H1 (cell line): Measurements from ENCODE around the gene SLC7A8. TPM values are rescaled to one million over a fixed set of nuclear protein-coding genes. Genes with fewer than 3 reads are reported as not detected.

Experiments
- CTCF ChIA-PET: fragments of 300-600 bp; sonication (Branson Sonifier 250); formaldehyde crosslinking; loops from one replicate; lab custom pipeline; 2021; ENCODE audit not compliant: partially characterized antibody; lab: Charles Lee
- POLR2A ChIA-PET: fragments of 300-600 bp; sonication (Branson Sonifier 250); formaldehyde crosslinking; loops from one replicate; lab custom pipeline; 2021; ENCODE audit warnings: inconsistent platforms; ENCODE audit not compliant: partially characterized antibody; lab: Charles Lee
- DNase-seq, 2 experiments: peaks; one replicate each; pipeline versions ENCODE4 v3.0.0 to v3.0.0-alpha.2; 2010 to 2022; ENCODE audit warnings: low spot score in 2 of 2, low read depth in 1 of 2, mixed read lengths in 1 of 2
- FAIRE-seq: peaks from 2 replicates; lab custom pipeline; 2011; peaks lifted over from hg19 to GRCh38; lab: Jason Lieb, UNC
- H2AFZ ChIP-seq: 2 replicates; pipeline ENCODE4 v1.8.1; 2012; ENCODE audit warnings: low read length, inconsistent platforms
- H2AK5ac ChIP-seq: 2 replicates; pipeline ENCODE4 v1.6.1; 2013; ENCODE audit warnings: low read depth, low read length
- H2BK120ac ChIP-seq: replicated peaks from 2 replicates; pipeline ENCODE3; 2013; ENCODE audit warnings: low read depth, low read length, inconsistent platforms
- H2BK12ac ChIP-seq: 2 replicates; pipeline ENCODE4 v1.6.1; 2013; ENCODE audit warnings: low read depth, low read length
- H2BK15ac ChIP-seq: 2 replicates; pipeline ENCODE4 v1.6.1; 2013; ENCODE audit warnings: low read length
- H2BK20ac ChIP-seq: 2 replicates; pipeline ENCODE4 v1.6.1; 2013; ENCODE audit warnings: low read length
- H2BK5ac ChIP-seq: 2 replicates; pipeline ENCODE4 v1.6.1; 2013; ENCODE audit warnings: low read depth, low read length
- H3K14ac ChIP-seq: 2 replicates; pipeline ENCODE4 v1.6.1; 2013; ENCODE audit warnings: inconsistent platforms; ENCODE audit not compliant: insufficient read length
- H3K18ac ChIP-seq: 2 replicates; pipeline ENCODE4 v1.6.1; 2013; ENCODE audit warnings: low read length; ENCODE audit errors: extremely low read depth
- H3K23ac ChIP-seq: 2 replicates; pipeline ENCODE4 v1.6.1; 2013; ENCODE audit warnings: inconsistent platforms; ENCODE audit not compliant: insufficient read length
- H3K23me2 ChIP-seq: 2 replicates; pipeline ENCODE4 v1.6.1; 2013; ENCODE audit warnings: low read depth, low read length
- H3K27ac ChIP-seq: 2 replicates; pipeline ENCODE4 v1.6.1; 2011; ENCODE audit warnings: low read depth, low read length, inconsistent platforms
- H3K27me3 ChIP-seq, 4 experiments: replicated peaks in 1 of 4; 1 replicate in 1 of 4; 2 replicates in 3 of 4; pipeline versions ENCODE4 v1.6.1 to v1.8.1; 2011 to 2013; ENCODE audit warnings: low read length in 3 of 4, mild to moderate bottlenecking in 3 of 4, inconsistent platforms in 2 of 4, mixed read lengths in 2 of 4, moderate library complexity in 1 of 4; ENCODE audit not compliant: control insufficient read depth in 3 of 4, insufficient read depth in 3 of 4; ENCODE audit errors: extremely low read depth in 1 of 4
- H3K36me3 ChIP-seq, 4 experiments: 2 replicates each; pipeline versions ENCODE4 v1.6.1 to v1.8.1; 2011 to 2013; ENCODE audit warnings: mild to moderate bottlenecking in 4 of 4, low read length in 3 of 4, moderate library complexity in 2 of 4, control low read depth in 1 of 4, inconsistent platforms in 1 of 4; ENCODE audit not compliant: insufficient read depth in 4 of 4, control insufficient read depth in 2 of 4
- H3K4ac ChIP-seq: replicated peaks from 2 replicates; pipeline ENCODE3; 2013; ENCODE audit warnings: low read length, low read depth, mixed read lengths, inconsistent platforms; ENCODE audit not compliant: insufficient read length
- H3K4me1 ChIP-seq, 4 experiments: replicated peaks in 1 of 4; 1 replicate in 1 of 4; 2 replicates in 3 of 4; pipeline versions ENCODE4 v1.6.1 to v1.8.1; 2011 to 2013; ENCODE audit warnings: low read length in 3 of 4, inconsistent platforms in 2 of 4, mixed read lengths in 1 of 4; ENCODE audit not compliant: insufficient read depth in 4 of 4, control insufficient read depth in 3 of 4
- H3K4me2 ChIP-seq, 2 experiments: 2 replicates each; pipeline versions ENCODE4 v1.6.1 to v1.8.1; 2011 to 2013; ENCODE audit warnings: low read depth in 2 of 2, low read length in 2 of 2, control low read depth in 1 of 2, inconsistent platforms in 1 of 2, mild to moderate bottlenecking in 1 of 2; ENCODE audit not compliant: insufficient read depth in 1 of 2
- H3K4me3 ChIP-seq, 4 experiments: fragments of 200-600, 300-600 bp in 1 of 4; sonication (generic), shearing (Covaris generic), sonication (Bioruptor Twin) in 1 of 4; 2 replicates each; pipeline versions ENCODE4 v1.5.1 to v1.8.1; 2011 to 2016; ENCODE audit warnings: low read length in 4 of 4, low read depth in 3 of 4, control low read depth in 2 of 4, inconsistent platforms in 2 of 4, mild to moderate bottlenecking in 2 of 4, mixed read lengths in 1 of 4, moderate library complexity in 1 of 4; ENCODE audit not compliant: insufficient read depth in 2 of 4; ENCODE audit errors: extremely low read depth in 1 of 4
- H3K56ac ChIP-seq: replicated peaks from 2 replicates; pipeline ENCODE3; 2013; ENCODE audit warnings: low read depth, mild to moderate bottlenecking, mixed read lengths, low read length, inconsistent platforms; ENCODE audit not compliant: insufficient read length
- H3K79me1 ChIP-seq: 2 replicates; pipeline ENCODE4 v1.6.1; 2013; ENCODE audit warnings: low read depth, low read length, control low read depth
- H3K79me2 ChIP-seq, 2 experiments: 2 replicates each; pipeline versions ENCODE4 v1.6.1 to v1.8.1; 2012 to 2013; ENCODE audit warnings: low read length in 2 of 2, mild to moderate bottlenecking in 2 of 2, inconsistent platforms in 1 of 2; ENCODE audit not compliant: insufficient read depth in 2 of 2, control insufficient read depth in 1 of 2
- H3K9ac ChIP-seq, 4 experiments: replicated peaks in 1 of 4; 1 replicate in 1 of 4; 2 replicates in 3 of 4; pipeline versions ENCODE4 v1.6.1 to v1.8.1; 2011 to 2013; ENCODE audit warnings: low read depth in 3 of 4, low read length in 3 of 4, control low read depth in 2 of 4, mild to moderate bottlenecking in 2 of 4, moderate library complexity in 2 of 4, inconsistent platforms in 1 of 4; ENCODE audit errors: extremely low read depth in 1 of 4
- H3K9me3 ChIP-seq, 2 experiments: 2 replicates each; pipeline versions ENCODE4 v1.6.1 to v1.8.1; 2012 to 2013; ENCODE audit warnings: mild to moderate bottlenecking in 2 of 2, moderate library complexity in 2 of 2, control low read depth in 1 of 2, inconsistent platforms in 1 of 2, low read depth in 1 of 2, low read length in 1 of 2, mixed read lengths in 1 of 2; ENCODE audit not compliant: insufficient read depth in 2 of 2
- H4K20me1 ChIP-seq, 2 experiments: replicated peaks in 1 of 2; 2 replicates each; pipeline versions ENCODE3 to v1.8.1; 2011 to 2013; ENCODE audit warnings: inconsistent platforms in 2 of 2, low read length in 2 of 2, mild to moderate bottlenecking in 1 of 2; ENCODE audit not compliant: insufficient read depth in 2 of 2, control insufficient read depth in 1 of 2
- H4K5ac ChIP-seq: 2 replicates; pipeline ENCODE4 v1.6.1; 2013; ENCODE audit warnings: low read length, low read depth, mixed read lengths, inconsistent platforms; ENCODE audit not compliant: insufficient read length
- H4K8ac ChIP-seq: 2 replicates; pipeline ENCODE4 v1.8.0; 2013; ENCODE audit warnings: mild to moderate bottlenecking, moderate library complexity, low read length, inconsistent platforms; ENCODE audit not compliant: insufficient read depth; ENCODE audit errors: extremely low read depth
- H4K91ac ChIP-seq: replicated peaks from 2 replicates; pipeline ENCODE3; 2013; ENCODE audit warnings: low read length, mixed read lengths, inconsistent platforms; ENCODE audit not compliant: insufficient read length
- WGBS, 2 experiments: shearing (Covaris generic) in 1 of 2; methylation state at CpG; one replicate each; pipeline versions ENCODE4 v1.1.6 to v1.1.7; 2013 to 2015; ENCODE audit warnings: low lambda C conversion rate in 2 of 2, mixed read lengths in 2 of 2, inconsistent platforms in 1 of 2, low coverage in 1 of 2, missing lambda C conversion rate in 1 of 2; ENCODE audit not compliant: insufficient replicate concordance in 2 of 2, insufficient coverage in 1 of 2, insufficient read length in 1 of 2; ENCODE audit errors: extremely low coverage in 1 of 2, missing lambda C conversion rate in 1 of 2; 5-methylcytosine and 5-hydroxymethylcytosine counted together
- polyA plus RNA-seq, 7 experiments: library from polyadenylated mRNA; depleted of rRNA in 3 of 7; stranded (reverse) in 5 of 7; unstranded in 2 of 7; fragments of >200 nt in 5 of 7; fragments of 200-250 nt in 2 of 7; gene quantifications; 1 replicate in 5 of 7; 2 replicates in 1 of 7; 4 replicates in 1 of 7; pipeline versions ENCODE4 v1.2.1 to v1.2.3, GENCODE V29; 2011 to 2013; ENCODE audit warnings: missing spikeins in 2 of 7, mixed read lengths in 2 of 7
- total RNA-seq: library from RNA; stranded (reverse); fragmentation: NEBNext Ultra II Directional; extraction: Animal tissue kit (Norgen Biotek cat#: 25700); gene quantifications from 2 replicates; pipeline ENCODE4 v1.2.1, GENCODE V29; 2021
- TF ChIP-seq, protein P1 (sequence below): IDR thresholded peaks from 2 replicates; pipeline ENCODE4 v1.6.1; 2012; ENCODE audit warnings: inconsistent platforms
- TF ChIP-seq, protein P2 (sequence below): IDR thresholded peaks from 2 replicates; pipeline ENCODE4 v1.6.1; 2012; ENCODE audit warnings: inconsistent platforms

Gene SLC7A8
- total and polyA plus RNA-seq, 2 of the 8 experiments (the other 6 are each of a cell fraction or from before 2014, with no cell fraction given): 182 to 204 TPM

DNA sequence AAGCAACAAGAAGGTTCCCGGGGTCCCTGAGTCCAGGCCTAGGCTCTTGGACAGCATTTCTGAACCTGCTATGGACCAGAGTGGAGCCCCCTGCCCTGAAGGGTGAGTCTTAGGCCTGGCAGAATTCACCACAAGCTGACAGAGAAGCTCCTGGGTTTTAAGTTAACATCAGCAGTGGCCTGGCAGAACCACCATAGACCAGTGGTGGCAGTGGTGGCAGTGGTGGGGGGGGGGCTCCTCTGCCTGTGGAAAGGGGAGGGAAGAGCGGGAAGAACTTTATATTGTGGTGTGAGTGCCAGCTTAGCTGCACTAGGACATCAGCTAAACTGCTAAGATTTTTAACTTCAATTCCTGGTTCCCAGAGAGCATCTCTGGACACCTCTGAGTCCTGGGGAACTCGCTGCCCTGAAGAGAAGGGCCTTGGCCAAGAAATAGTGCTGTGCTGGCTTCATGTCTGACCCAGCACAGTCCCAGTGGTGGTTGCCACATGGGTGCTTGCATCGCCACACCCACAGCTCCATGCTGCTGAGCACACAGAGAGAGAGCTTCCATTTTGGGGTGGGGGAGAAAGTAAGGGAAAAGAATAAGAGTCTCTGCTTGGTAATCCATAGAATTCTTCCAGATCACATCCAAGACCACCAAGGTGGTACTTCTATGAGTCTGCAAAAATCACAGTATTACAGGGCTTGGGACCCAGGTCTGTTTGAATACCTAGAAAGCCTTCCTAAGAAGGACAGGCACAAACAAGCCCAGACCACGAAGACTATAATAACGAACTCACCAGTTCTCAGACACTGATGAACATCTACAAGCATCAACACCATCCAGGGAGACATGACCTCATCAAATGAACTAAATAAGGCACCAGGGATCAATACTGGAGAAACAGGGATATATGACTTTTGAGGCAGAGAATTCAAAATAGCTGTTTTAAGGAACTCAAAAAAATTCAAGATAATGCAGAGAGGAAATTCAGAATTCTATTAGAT lies 33.9 kb upstream of the SLC7A8 start:
- no peak overlapping the region for H3K4ac ChIP-seq
- H3K23me2 ChIP-seq: no peaks in the 10 kb centered on the region
- H4K91ac ChIP-seq: no peak overlapping the region
- no peaks in the 10 kb centered on the region for H3K36me3 ChIP-seq
- no peak for FAIRE-seq
- no peak overlapping the region for H3K14ac ChIP-seq
- no peaks in the 10 kb centered on the region for H4K20me1 ChIP-seq
- peaks cover 0 to 2% (median 0%) of the 10 kb centered on the region in 4 experiments; a peak in 2 of 7 replicates for H3K4me1 ChIP-seq
- no peak overlapping the region for H3K4me2 ChIP-seq
- H3K27me3 ChIP-seq: no peaks in the 10 kb centered on the region
- no peak overlapping the region for H4K5ac ChIP-seq
- H2BK20ac ChIP-seq: peak overlapping the region; percentile 75; the same call in 1 of the 2 replicates
- H2AK5ac ChIP-seq: peak overlapping the region; percentile 20; the same call in 1 of the 2 replicates
- POLR2A ChIA-PET: no interaction called here
- H2BK12ac ChIP-seq: peak overlapping the region; percentile 18; the same call in 1 of the 2 replicates
- H3K9me3 ChIP-seq: peaks cover 0 to 6% of the 10 kb centered on the region in 2 experiments; a peak in 2 of 4 replicates
- WGBS, 2 experiments: 83% methylated on average over 6 of the region's 6 CpGs; no CpG with 5 or more reads in 1 of the 2 experiments
- H3K79me2 ChIP-seq: no peaks in the 10 kb centered on the region
- DNase-seq: no peak
- H3K79me1 ChIP-seq: no peaks in the 10 kb centered on the region
- H2BK15ac ChIP-seq: no peak overlapping the region
- no peak overlapping the region for H3K56ac ChIP-seq
- no peak overlapping the region; the same call in 1 of the 2 replicates for H3K18ac ChIP-seq
- H3K4me3 ChIP-seq: no peak overlapping the region
- no peak overlapping the region for H4K8ac ChIP-seq
- H3K27ac ChIP-seq: no peak overlapping the region
- no peak overlapping the region for H3K9ac ChIP-seq
- no peak overlapping the region for H2BK120ac ChIP-seq
- H2BK5ac ChIP-seq: no peak overlapping the region
- CTCF ChIA-PET: interaction anchor here (0.5 to 1.4 kb wide), 6 partner anchors 10 to 862 kb away, joined by 3 to 5 read pairs (median 3); no protein-coding TSS in a partner anchor
- TF ChIP-seq, protein P1, sequence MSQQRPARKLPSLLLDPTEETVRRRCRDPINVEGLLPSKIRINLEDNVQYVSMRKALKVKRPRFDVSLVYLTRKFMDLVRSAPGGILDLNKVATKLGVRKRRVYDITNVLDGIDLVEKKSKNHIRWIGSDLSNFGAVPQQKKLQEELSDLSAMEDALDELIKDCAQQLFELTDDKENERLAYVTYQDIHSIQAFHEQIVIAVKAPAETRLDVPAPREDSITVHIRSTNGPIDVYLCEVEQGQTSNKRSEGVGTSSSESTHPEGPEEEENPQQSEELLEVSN: no peak
- TF ChIP-seq, protein P2, sequence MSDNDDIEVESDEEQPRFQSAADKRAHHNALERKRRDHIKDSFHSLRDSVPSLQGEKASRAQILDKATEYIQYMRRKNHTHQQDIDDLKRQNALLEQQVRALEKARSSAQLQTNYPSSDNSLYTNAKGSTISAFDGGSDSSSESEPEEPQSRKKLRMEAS: 0 out of 2 replicates have a peak, but pooled peaks have one; percentile 12
- H3K23ac ChIP-seq: no peak overlapping the region
- H2AFZ ChIP-seq: peak overlapping the region; percentile 41
